ENCODE data around the gene ATOSB.

- TF ChIP-seq CTCF (IDR thresholded peaks at IDR 0.05; ENCODE audit: low read depth, low read length, poor library complexity, severe bottlenecking) (no peak), EZH2phosphoT487 (IDR thresholded peaks at IDR 0.05; ENCODE audit: borderline replicate concordance, low read length) (no peak)
These were observed at the start of gene ATOSB for GRCh38 chr9:35115680-35116538.
